Iris pigment epithelial cell (primary cell): ENCODE measurements around the gene COX5A.
"Not testable (repeated sequence)": the region's sequence is repeated elsewhere in the genome, so short reads cannot be mapped to it uniquely, and the experiment has no call there.

ENCODE experiments used
- DNase-seq: peaks from one replicate; pipeline ENCODE4 v3.0.0-alpha.2; 2011; ENCODE audit warnings: low read depth

The COX5A gene

DNA sequence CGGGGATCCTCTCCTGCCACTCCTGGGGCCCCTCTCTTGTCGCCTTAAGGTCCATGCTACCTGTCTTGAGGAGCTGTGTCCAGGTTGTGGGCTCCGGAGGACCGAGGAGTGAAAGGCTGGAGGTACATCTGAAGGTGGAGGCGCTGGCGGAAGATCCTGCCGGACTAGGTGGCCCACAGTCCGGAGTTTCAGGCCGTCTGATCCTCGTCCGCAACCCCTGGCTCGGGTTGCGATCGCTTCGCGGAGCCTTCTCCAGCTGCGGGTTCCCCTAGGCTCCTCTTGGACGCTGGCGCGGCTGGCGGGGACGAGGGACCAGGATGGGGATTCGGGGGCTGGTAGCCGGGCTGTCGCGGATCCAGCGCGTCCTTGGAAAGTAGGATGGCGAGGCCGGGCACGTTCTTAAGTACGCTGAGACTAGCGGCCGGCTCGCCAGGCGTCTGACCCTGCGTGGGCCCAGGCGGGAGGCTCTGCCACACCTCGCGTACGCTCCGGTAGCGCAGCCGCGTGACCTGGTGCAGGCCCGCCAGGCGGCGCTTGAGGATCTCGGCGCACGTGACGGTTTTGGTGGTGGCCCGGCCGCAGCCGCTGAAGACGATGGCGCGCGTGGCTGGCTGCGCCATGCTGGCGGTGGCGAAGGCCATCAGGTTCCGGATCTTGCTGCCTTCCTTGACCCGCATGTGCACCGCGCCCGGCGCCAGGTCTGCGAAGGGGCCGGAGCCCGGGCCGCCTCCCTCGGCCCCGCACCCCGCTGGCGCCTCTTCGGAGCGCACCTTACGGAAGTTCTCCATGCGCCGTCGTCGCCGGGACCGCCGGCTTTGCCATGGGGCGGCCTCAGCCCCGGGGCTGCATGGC, 18.1 kb upstream of the COX5A start:
- peak; percentile 63 for DNase-seq

DNA sequence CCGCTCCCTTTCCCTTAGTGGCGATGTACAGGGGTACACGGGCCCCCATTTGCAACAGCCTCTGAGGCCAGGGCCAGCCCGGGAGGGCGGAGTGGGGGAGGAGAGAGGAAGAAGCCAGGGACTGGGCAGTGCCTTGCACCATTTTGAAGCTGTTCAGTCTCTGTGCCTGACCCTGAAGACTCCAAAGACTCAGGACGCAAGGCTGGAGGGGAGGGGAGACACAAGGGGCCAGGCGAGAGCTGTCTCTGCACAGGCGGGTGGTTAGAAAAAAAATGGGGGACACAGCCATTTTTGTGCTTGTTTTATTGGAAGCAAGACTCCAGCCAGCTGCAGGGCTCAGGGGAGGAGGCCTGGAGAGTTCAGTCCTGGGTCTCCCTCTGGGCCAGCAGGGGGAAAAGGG, 17.1 kb upstream of the COX5A start:
- no peak for DNase-seq

DNA sequence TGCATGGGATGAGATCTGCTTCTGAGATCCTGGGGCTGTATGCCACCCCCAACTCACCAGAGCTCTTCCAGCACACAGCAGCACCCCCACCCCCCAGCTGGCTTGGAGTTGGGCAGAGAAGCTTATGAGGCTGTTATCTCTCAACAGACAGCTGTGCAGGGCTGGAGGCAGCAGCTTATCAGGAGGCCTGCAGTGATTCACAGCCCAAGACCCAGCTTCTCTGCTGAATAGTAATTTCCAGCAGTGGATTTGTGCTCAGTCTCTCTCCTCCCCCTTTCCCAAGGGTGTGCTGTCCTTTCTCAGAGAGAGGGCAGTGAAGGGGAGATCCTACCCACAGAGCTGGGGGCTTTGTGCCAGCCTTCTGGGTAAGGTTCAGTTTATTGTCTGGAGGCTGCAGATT, 16.6 kb upstream of the COX5A start:
- DNase-seq, result peak; percentile 83

DNA sequence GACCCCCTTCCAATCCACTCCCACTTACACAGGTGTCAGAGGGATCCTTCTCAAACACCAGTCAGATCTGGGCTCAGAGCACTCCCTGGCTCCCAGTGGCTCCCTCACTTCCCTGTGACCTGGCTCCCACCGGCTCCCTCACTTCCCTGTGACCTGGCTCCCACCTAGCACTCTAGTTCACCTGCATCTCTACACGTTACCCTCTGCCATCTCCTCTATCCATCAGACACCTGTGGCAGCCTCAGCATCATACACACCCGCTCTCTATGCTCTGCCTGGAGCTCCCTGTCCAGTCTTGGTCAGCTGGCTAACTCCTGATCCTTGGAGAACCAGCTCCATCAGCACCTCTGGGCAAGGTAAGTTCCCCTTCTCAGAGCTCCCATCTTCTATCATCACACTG, 13.1 kb upstream of the COX5A start:
- no peak for DNase-seq

GRCh38 chr15:74950078-74950908, 12.4 kb upstream of the COX5A start:
- peak; percentile 69 for DNase-seq

DNA sequence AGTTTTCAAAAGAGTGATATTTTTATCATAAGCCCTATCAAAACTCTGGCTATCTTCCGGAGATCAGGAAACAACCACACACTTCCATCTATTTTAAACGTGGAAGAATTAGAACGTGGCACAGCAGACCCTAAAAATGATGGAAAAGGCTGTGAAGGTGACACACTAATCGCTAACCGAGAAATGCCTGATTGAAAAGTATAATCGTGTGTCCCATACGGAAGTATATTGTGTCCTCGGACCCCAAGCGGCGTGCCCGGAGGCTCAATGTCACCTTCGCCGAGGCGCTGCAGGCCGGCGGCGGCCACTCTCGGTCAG, 642 bp downstream of the COX5A start:
- DNase-seq, result no peak

DNA sequence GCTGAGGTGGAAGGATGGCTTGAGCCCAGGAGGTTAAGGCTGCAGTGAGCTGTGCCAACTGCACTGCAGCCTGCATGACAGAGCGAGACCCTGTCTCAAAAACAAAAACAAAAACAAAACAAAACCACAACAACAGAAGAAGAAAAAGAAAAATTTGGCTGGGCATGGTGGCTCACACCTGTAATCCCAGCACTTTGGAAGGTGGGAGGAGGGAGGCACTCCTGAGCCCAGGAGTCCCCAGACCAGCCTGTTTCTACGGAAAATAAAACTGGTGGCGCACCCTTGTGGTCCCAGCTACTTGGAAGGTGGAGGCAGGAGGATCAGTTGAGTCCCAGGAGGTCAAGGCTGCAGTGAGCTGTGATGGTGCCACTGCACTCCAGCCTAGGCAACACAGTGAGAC, 2.7 kb downstream of the COX5A start:
- DNase-seq, result not testable (repeated sequence)

- DNase-seq, result no peak
These were observed 4.3 kb downstream of the COX5A start for GRCh38 chr15:74933573-74933972.

GRCh38 chr15:74928771-74929198, 9.1 kb downstream of the COX5A start:
- no peak for DNase-seq

DNA sequence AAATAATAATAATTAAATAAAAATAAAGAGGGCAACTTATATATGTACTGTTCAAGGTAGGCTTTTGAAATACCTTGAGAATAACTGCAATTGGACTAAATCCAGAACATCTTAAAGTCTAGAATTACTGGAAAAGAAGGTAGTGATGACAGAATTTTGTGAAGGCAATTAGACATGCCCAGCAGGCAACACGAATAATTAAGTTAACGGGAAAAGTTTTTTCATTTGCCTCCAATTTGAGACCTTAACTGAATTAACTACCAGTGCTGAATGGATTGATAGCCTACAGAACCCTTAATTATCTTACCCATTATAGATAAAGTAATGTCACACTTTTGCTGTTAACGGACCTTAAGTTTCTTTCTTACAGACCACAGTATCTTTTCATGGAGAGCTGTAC, 13.3 kb downstream of the COX5A start:
- DNase-seq, result no peak

DNA sequence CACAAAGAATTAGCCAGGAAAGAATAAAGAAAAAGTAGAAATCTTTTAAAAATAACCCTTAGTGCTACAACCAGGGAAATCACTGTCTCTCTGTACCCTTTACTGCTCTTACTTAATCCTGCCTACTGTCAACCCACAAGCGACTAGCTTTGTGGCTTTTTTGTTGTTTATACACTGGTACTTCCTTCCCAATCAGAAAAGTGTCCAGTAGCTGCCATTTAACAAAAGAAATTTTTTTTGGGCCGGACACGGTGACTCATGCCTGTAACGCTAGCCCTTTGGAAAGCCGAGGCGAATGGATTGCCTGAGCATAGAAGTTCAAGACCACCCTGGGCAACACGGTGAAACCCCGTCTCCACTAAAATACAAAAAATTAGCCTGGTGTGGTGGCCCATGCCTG, 17.4 kb downstream of the COX5A start:
- DNase-seq, result no peak

- DNase-seq, result peak; percentile 61
These were observed 20.2 kb downstream of the COX5A start for GRCh38 chr15:74917676-74918075.

DNA sequence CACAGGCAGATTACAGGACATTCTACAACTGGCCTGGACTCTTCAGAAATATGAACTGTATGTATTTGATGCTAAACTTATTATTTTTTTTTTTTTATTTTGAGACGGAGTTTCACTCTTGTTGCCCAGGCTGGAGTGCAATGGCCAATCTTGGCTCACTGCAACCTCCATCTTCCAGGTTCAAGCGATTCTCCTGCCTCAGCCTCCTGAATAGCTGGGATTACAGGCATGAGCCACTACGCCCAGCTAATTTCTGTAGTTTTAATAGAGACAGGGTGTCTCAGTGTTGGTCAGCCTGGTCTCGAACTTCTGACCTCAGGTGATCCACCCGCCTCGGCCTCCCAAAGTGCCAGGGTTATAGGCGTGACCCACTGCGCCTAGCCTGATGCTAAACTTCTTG, 24.1 kb downstream of the COX5A start:
- not testable (repeated sequence) for DNase-seq

DNA sequence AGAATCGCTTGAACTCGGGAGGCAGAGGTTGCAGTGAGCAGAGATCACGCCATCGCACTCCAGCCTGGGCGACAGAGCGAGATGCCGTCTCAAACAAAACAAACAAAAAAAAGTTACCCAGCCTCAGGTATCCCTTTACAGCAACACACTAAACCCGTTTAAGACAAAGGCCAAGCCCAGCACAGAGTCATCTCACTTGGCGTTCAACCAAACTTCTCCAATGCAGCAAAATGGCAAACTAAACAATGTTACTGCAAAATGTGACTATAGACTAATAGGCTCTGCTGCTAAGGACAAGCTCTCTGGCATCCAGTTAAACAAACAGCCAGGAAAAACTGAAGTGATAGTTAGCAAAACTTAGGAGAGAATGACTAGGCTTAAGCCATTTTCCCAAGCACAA, 24.8 kb downstream of the COX5A start:
- DNase-seq, result peak; percentile 29

DNA sequence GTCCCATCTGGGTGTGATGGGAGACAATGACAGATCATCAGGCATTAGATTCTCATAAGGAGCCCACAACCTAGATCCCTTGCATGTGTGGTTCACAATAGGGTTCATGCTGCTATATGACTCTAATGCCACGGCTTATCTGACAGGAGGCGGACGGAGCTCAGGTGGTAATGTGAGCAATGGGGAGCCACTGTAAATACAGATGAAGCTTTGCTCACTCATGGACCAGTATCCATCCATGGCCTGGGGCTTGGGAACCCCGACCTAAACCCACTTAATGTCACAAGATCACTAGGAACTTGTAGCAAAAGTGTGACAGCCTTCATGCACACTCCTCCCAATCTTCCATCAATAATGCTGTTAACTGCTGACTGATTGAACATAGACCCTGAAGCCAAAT, 29.2 kb downstream of the COX5A start:
- DNase-seq, result no peak

- DNase-seq, result no peak
These were observed 30.6 kb downstream of the COX5A start for GRCh38 chr15:74907163-74907870.

DNA sequence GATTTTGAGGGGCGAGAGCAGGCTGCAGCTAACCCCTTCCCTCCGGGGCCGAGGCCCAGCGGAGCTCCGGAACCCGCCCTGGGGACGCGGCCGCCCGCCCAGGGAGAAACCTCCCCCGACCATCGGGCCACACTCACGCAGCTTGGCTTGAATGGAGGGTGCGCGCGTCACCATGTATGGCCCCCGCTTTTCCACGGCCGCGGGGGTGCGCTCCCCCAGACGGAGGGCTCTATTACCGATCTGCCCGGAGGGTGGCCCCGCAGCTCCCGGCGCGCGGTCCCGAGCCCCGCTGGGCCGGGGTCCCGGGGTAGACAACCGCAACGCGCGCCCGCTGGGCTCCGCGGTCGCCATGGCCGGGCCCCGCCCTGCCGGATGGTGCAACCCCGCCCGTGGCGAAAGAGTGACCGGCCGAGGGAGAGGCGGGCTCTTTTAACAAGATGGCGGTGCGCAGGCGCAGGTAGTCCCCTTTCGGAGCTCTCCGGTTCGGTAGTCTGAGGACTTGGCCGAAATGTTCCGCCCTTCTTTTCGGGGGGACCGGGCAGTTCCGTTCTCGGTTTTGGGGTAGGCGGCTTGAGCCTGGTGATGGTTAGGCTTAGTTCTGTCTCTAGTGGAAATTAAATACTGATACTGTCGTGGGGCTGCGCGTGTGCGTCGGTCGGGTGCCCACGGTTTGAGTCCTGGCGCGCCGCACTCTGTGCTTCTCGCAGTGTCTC, 31.3 kb downstream of the COX5A start, which contains the start of gene FAM219B:
Gene FAM219B, minus strand, starts transcription at position 402 of the 713 bp plus-strand sequence. Its CDS starts 51 bp downstream, at position 351.
- DNase-seq, result peak; percentile 88

DNA sequence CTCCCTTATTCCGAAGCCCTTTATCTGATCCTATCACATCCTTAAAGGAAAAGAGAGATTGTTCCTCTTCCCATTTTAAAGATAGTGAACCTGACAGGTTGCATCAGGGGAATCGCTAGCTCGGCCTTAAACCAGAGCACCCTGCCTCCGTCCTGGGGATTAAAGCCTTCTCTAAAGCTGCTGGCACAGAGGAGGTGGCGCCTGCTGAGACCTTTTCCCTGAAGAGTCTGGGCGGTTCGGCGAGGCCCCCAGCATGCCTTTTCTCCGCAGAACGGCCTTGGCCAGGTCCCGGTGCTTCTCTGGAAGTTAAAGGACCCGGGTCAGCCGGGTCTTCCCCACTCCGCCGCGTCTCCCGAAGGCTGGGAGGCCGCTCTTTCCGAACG, 31.8 kb downstream of the COX5A start:
- peak; percentile 36 for DNase-seq

GRCh38 chr15:74904190-74904805, 33.6 kb downstream of the COX5A start:
- no peak for DNase-seq

DNA sequence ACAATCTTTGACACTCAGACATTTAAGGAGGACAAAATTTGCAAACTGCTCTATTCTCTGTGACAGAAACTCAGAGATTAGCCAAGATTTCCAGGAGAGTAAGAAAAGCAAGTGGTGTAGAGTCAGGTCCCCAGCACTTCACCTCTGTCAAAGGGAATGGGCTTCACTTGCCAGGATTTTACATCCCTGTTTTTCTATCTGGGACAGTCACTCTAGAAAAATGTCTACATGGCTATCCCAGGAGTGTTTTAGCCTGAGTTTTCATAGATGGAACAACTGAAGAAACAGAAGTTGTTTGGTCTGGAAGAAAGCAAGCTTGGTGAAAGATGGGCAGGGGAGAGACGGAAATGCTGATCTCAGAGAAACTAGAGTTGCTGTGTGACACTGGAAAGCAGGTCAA, 34.2 kb downstream of the COX5A start:
- no peak for DNase-seq

- no peak for DNase-seq
These were observed 35.4 kb downstream of the COX5A start for GRCh38 chr15:74902295-74903075.
